CD4-positive, alpha-beta T cell treated with Interferon gamma for 1 hour (primary cell): ENCODE results near the gene TTF1.
"Not testable (repeated sequence)": the region's sequence is repeated elsewhere in the genome, so short reads cannot be mapped to it uniquely, and the experiment has no call there.

Experiments
- DNase-seq: peaks from one replicate; pipeline ENCODE4 v3.0.0-alpha.2; 2020

Gene TTF1

GRCh38 chr9:132410642-132411041 lies 4.0 kb upstream of the TTF1 start:
- DNase-seq, result peak; percentile 12

- DNase-seq, result peak; percentile 16
Observed at GRCh38 chr9:132409828-132410528, 3.3 kb upstream of the TTF1 start, which contains the start of gene CFAP77. CFAP77 (plus strand) TSS chr9:132410211; CDS start chr9:132410272, 61 bp downstream.

- DNase-seq, result no peak
Observed at GRCh38 chr9:132408521-132408920, 1.9 kb upstream of the TTF1 start.

- DNase-seq, result no peak
Observed at GRCh38 chr9:132407196-132407595, 556 bp upstream of the TTF1 start.

- no peak for DNase-seq
Observed at GRCh38 chr9:132404228-132404881, 2.3 kb downstream of the TTF1 start.

- no peak for DNase-seq
Observed at GRCh38 chr9:132401824-132402223, 4.8 kb downstream of the TTF1 start.

- DNase-seq, result no peak
Observed at GRCh38 chr9:132395560-132395959, 11.1 kb downstream of the TTF1 start.

DNA sequence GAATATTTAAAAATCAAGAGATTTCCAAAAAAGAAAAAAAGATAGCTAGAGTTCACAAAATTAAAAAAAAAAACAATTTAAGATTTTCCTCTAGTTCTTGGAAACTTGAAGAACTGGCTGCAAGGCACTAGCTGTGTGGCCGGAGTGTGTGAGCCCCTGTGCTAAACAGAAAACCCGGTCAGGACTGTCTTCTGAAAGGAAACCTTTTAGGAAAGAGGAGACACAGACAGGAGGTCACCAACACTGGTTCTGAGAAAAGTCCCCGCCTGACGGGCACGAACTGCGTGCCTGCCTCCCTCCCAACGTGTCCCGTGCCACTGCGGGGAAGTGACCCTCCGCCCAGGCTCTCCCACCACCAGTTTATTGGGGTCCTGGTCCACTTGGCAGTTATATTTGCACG lies 15.2 kb downstream of the TTF1 start:
- no peak for DNase-seq

DNA sequence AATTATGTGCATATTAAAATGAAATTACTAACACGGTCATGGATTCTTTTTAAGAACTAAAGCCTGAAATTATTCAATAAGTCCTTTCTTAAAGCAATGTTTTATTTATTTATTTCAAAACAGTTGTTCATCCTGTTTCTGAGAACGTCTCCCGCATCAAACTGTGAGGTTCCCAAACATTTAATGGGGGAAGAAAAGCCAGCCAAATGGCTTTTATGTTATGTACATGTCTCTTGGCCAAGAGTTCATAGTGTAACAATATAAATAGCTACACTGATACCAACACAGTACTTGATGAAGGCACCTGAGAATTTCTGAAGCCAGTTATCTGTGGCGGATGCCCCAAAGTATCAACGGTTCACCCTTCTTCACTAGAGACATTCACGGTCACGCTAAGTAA lies 15.7 kb downstream of the TTF1 start:
- no peak for DNase-seq

DNA sequence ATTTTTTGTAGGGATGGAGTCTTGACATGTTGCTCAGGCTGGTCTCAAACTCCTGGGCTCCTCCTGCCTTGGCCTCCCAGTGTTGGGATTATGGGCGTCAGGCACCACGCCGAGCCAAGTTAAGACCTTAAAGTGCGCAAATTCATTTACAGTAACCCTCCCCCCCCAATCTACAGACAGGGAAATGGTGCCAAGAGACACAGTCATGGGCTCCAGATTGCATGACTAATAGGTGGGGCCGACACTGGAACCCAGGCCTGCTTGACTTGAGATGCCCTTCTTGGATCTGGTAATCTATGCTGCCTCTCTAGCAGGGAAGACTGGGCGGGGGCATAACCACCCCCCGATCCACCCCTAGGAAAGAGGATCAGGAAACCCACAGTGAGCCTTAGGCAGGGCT lies 19.5 kb downstream of the TTF1 start:
- DNase-seq, result no peak

- no peak for DNase-seq
Observed at GRCh38 chr9:132384376-132384775, 22.3 kb downstream of the TTF1 start.

- DNase-seq, result peak; percentile 48
Observed at GRCh38 chr9:132383462-132383883, 23.2 kb downstream of the TTF1 start.

DNA sequence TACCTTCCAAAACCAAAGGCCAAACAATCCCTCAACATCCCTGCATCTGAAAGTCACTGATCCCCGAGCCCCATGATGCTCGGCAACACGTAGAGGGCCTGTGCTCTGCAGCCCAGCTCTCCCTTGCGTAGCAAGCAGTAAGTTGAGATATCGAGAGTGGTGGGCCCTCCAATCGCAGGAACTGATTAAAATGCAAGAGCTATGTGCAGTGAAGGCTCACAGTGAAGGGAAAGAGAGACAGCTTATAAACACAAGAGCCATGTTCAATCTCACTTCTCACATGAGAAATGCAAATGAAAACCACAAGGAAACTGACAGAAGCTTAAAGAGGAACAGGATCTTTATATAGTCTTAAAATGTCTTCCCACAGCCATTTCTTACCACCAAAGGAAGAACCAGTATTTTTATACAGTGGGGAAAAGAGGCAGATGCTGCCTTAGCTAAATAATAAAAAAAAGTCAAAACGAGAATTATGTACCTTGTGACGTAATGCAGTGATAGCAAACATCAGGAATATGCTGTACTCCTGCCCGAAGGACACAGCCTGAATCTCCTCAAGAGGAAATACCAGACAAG lies 24.6 kb downstream of the TTF1 start:
- peak; percentile 8 for DNase-seq

DNA sequence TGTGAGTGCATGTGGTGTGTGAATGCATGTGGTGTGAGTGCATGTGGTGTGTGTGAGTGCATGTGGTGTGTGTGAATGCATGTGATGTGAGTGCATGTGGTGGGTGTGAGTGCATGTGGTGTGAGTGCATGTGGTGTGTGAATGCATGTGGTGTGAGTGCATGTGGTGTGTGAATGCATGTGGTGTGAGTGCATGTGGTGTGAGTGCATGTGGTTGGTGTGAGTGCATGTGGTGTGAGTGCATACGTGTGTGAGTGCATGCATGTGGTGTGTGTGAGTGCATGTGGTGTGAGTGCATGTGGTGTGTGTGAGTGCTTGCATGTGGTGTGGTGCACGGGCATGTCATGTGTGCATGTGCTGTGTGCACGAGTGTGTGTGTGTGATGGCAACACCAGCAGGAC lies 28.2 kb downstream of the TTF1 start:
- not testable (repeated sequence) for DNase-seq

DNA sequence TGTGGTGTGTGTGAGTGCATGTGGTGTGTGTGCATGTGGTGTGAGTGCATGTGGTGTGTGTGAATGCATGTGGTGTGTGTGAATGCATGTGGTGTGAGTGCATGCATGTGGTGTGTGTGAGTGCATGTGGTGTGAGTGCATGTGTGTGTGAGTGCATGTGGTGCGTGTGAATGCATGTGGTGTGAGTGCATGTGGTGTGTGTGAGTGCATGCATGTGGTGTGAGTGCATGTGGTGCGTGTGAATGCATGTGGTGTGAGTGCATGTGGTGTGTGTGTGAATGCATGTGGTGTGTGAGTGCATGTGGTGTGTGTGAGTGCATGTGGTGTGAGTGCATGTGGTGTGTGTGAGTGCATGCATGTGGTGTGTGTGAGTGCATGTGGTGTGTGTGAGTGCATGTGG lies 28.9 kb downstream of the TTF1 start:
- not testable (repeated sequence) for DNase-seq

- peak; percentile 57 for DNase-seq
Observed at GRCh38 chr9:132372177-132373095, 34.2 kb downstream of the TTF1 start.

GRCh38 chr9:132370592-132370991 lies 36.0 kb downstream of the TTF1 start:
- DNase-seq, result no peak

DNA sequence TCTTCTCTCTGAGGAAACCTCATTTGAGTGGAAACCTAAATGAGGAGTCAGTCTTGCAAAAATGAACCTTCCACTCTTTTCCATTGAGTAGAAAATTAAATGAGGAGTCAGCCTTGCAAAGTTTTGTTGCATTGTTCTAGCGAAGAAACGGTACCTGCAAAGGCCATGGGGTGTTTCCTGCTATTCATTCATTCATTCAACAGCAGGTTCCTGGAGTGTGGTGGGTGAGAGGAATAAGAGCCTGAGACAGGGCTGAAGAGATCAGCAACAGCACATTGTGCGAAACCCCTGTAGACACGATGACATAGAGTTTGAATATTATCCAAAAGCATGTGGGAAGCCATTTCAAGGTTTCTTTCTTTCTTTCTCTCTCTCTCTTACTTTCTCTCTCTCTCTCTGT lies 37.2 kb downstream of the TTF1 start:
- no peak for DNase-seq

GRCh38 chr9:132367613-132368313 lies 38.9 kb downstream of the TTF1 start:
- no peak for DNase-seq

DNA sequence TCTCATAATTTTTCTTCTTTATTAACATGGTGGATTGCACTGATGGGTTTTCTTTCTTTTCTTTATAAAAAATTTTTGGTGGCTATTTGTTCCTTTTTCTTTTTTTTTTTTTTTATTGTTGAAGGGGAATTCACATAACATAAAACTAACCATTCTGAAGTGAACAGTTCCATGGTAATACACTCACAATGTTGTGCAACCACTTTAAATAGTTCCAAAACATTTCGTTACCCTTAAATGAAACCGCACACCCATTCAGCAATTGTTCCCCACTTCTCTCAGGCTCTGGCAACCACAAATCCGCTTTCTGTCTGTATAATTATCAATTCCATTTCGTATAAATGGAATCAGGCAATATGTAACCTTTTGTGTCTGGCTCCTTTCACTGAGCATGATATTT lies 40.2 kb downstream of the TTF1 start:
- no peak for DNase-seq

DNA sequence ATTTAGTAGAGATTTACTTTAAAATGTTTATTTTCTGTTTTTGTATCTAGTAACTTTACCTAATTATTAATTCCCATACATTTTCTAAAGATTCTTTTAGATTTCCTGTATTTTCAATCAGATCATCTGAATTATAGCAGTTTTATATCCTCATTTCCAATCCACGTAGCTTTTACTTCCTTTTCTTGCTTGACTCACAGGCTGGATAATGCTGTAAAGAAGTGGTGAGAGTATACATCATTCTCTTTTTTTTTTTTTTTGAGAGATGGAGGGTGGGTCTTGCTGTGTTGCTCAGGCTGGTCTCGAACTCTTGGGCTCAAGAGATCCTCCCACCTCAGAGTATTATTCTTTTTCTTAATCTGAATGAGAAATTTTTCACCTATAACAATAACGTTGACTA lies 40.7 kb downstream of the TTF1 start:
- no peak for DNase-seq

GRCh38 chr9:132364068-132364467 lies 42.6 kb downstream of the TTF1 start:
- DNase-seq, result no peak

DNA sequence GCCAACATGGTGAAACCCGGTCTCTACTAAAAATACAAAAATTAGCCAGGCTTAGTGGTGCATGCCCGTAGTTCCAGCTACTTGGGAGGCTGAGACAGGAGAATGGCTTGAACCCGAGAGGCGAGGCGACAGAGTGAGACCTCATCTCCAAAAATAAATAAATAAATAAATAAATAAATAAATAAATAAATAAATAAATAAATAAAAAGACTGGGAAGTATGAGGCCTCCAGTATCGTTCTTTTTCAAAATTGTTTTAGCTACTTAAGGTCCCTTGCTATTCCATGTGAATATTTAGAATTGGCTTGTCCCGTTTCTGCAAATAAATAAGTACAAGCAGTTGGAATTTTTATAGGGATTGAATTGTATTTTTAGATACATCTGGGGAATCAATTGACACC lies 48.9 kb downstream of the TTF1 start:
- DNase-seq, result no peak
